Measurements from ENCODE around the gene TMEM128. TPM values are rescaled to one million over a fixed set of nuclear protein-coding genes. Genes with fewer than 3 reads are reported as not detected.
"Not testable (repeated sequence)": the region's sequence is repeated elsewhere in the genome, so short reads cannot be mapped to it uniquely, and the experiment has no call there.

TMEM128 gene
- polyA plus RNA-seq, 5 donors: 39.6 to 49.4 (median 40.5) TPM

DNA sequence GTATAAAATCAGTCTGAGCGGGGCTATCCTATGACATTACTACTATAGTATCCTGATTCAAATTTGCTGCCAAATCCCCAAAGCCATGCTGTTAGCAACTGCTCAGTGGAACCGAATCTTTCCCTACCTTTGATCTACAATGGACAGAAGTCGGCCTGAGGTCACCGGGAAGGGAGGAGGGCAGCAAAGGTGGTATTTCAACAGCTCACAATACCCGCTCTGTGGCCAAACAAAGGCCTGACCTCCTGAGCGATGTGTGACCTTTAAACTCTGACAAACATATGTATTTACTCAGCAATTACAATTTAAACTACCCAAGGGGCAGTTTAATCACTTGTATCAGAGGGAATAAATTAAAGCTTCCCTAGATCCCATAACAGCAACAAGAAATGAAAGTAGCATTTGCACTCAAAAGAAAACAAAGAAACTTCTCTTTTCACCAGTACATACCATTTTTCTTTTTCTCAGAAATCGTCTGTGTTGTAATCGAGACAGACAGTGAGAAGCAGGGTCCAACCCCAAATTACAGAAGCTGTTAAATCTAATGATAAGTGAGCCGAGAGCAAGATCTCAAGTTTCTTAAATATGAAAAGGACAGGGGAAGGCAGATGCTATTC is 11.6 kb upstream of the TMEM128 start:
- DNase-seq: no peak

DNA sequence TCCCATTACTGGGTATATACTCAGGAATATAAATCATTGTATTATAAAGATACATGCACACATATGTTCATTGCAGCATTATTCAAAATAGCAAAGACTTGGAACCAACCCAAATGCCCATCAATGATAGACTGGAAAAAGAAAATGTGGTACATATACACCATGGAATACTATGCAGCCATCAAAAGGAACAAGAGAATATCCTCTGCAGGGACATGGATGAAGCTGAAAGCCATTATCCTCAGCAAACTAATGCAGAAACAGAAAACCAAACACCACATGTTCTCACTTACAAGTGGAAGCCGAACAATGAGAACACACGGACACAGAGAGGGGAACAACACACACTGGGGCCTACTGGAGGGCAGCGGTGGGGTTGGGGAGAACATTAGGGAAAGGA is 9.7 kb upstream of the TMEM128 start:
- not testable (repeated sequence) for DNase-seq

DNA sequence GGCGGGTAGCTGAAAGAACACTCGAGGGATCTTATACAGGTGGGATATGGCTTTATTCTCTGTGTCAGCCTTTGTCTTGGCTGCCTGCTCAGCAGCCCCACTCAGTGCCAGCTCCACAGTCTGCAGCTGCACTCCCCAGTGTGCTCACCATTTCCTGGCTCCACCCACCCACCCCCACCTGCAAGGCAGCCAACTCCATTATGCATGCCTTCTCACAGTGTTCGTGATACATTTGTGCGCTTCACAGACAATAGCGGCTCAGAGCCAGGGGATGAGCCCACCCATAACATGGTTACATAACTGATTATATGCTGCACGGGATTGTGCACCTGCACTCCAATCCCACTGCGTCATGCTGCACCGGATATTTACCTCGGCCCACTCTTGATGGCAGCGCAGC is 8.8 kb upstream of the TMEM128 start:
- no peak for DNase-seq

DNA sequence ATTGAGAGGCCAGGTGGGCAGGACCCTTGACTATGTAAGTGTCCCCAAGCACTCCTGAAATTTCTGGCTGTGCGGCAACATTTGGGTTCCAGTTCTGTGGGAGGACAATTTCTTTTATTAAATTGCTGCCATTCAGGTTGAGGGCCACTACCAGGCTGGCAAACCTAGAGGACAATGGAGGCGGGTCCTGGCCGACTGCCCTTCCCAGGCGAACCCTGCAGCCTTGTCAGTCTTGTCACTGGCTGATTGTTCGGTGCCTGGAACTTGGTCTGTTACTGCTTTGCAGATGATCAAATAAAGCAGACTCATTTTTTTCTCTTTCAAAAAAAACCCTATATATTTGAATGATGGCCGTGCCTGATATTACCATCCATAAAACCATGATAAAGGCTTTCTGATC is 6.6 kb upstream of the TMEM128 start:
- DNase-seq: no peak

DNA sequence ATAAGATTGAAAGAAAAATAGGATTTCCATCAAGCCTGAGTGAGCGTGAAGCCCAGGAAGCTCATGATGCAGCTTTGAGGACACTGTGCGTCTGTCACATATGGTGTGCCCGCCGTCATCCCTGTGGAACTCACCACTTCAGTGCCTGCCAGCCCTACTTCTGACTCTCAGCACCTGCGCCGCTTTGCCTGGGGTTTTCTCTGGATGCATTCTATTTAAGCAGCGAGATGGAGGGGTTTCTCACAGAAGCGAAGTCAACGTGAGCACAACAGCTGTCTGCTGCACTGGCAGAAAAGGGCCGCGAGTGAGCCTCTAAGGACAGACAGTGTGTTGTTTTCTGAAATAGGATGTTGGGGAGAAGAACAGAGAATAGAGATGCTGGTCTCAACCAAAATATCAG is 6.2 kb upstream of the TMEM128 start:
- DNase-seq: no peak

DNA sequence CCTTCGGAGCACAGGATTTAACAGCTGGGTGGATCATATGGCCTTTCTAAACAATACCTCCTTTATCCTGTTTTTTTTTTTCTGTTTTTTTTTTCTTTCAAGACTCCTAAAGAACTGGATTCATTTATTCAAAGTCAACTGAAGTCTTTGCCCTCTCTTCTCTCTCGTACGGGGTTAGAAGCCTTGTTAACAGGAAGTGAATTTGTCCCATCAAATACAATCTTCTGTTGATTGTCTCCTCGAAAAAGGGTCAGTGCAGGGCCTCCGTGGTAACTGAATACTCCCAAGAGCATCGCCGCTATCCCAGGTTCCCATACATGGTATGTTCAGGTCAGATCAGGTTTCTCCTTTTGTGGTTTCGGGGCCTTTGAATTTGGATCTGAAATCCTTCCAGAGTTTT is 1.8 kb upstream of the TMEM128 start:
- DNase-seq: no peak

DNA sequence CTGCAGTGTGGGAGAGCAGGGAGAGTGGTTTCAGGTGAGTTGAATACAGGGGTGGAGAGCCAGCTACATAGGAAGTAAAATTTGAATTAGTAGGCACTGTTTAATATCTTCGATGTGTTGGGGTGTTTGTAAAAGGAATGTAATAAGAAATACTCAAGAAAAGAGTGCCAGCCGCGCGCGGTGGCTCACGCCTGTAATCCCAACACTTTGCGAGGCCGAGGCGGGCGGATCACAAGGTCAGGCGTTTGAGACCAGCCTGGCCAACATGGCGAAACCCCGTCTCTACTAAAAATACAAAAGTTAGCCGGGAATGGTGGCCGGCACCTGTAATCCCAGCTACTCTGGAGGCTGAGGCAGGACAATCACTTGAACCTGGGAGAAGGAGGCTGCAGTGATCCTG is 1.3 kb upstream of the TMEM128 start:
- not testable (repeated sequence) for DNase-seq

DNA sequence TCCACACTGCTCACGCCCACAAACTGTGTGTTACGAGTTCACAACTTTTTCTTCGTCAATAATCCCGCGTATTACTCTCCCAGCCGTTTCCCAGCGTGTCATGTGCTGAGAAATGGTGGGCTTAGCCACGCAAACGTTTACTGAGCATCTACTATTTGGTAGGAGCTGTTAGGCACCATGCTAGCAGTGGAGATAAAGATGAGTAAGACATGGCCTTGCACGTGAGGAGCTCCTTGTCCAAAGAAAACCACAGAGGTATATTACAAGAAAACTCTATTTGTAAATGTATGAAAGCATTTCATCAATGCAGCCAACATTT is 821 bp upstream of the TMEM128 start:
- DNase-seq: no peak

DNA sequence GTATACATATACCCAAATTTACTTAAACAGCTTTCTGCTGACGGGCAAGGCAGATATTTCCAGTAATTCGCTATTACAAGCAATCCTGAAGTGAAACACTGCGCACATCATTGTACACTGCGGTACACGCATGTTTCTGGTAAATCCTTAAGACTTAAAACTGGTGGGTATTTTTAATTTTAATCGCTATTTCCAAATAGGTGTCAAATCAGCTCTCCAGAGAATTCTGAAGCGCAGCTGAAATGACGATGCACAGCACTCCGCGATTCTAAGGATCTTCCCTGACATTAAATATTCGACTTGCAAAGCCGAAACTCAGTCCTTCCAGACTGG is 361 bp downstream of the TMEM128 start:
- DNase-seq: no peak

DNA sequence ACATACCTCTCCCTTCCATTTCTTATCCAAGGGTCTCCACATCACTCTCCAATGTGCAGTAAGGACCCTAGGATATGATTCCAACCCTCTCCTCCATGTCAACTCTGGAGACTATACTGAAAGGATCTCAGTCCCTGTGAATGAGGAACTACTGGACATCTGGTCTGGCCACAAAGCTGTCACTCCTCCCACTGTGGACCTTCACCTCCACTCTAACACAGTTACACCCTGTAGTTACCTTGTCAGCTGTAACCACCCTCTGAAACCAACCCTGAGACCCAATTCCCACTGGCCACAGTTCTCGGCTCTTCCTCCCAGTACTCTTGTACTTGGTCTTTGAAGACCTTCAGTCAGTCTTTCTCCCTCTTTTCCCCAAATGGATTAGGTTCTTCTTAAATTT is 2.9 kb downstream of the TMEM128 start:
- DNase-seq: no peak

DNA sequence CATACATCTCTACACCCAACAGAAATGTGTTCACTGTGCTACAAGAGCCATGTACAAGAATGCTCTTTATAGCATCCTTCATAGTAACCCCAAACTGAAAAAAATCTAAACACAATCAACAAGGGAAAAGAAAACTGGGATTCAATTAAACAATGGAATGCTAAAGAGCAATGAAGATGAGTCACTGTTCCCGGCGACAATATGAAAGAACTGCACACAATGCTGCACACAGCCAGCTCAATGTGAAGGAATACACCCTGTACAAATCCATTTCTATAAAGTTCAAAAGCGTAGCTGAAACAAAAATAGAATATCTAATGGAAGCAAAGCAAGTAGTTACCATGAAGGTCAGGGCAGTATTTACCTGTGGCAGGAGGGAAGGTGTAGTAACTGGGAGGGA is 8.5 kb downstream of the TMEM128 start:
- DNase-seq: not testable (repeated sequence)

DNA sequence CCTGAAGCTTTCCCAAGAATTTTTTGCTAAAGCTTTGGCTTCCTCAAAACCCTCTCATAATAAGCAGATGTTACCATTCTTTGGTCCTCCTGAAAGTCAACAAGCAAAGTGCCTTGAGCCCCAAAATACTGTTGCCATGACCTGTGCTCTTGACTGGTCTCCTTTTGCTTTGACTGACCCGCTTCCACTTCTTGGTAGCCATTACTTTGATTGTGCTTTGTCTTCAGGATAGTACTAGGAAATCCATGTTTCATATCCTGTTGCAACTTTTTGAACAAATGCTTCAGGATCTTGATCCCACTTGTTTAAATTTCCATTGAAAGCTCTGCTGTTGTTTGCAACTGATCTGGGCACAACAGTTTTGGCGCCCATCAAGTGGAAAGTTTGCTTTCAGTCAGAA is 14.4 kb downstream of the TMEM128 start:
- no peak for DNase-seq

DNA sequence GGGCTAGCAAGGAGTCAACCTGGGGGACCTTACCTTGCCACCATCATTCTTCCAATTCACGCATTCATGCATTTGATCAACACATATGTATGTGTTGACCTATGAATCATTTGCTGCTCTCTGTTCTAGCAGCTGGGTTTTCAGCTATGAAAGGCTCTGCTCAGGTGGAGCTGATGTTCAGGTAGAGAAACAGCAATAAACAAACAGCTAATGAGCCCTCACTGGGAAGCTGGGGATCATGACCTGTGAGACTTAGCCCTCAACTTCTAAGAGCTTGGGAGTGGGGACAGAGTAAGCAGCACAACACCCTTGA is 19.7 kb downstream of the TMEM128 start:
- DNase-seq: no peak

DNA sequence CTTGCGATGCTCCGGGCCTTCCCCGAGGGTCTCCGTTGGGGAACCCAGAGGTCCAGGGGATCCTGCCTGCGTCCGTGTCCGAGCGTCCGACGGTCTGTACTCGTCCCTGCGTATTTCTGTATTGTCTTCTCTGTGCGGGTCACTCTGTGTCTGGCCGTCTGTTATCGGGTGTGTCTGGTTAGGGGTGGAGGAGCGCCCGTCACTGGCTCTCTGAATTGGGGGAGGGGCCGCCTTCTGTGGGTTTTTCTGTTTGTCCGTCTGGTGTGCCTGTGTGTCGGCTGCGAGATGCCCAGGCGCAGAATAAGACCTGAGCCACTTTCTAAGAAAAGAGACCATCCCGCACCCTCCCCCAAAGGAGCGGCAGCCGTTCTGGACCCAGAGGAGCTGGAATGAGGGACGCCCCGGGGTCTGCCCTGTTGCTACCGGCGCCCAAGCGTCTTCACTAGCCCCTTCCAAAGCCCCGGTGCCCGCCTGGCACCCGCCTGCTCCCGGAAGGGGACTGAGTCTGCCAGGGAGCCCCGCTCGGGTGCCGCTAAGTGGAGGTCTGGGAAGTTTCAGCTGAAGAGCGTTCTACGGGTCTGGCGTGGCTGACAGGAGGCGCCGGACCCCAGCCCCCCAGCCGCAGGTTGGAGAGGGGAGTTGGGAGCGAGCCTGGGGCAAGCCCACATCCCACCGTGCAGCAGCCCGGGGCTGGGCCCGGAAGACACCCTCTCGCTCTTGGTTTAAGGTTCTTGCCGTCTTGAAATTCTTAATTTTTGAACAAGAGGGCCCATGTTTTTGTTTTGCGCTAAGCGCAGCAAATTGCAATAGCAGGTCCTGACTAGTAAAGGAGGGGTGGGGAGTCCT is 20.3 kb downstream of the TMEM128 start:
- no peak for DNase-seq

DNA sequence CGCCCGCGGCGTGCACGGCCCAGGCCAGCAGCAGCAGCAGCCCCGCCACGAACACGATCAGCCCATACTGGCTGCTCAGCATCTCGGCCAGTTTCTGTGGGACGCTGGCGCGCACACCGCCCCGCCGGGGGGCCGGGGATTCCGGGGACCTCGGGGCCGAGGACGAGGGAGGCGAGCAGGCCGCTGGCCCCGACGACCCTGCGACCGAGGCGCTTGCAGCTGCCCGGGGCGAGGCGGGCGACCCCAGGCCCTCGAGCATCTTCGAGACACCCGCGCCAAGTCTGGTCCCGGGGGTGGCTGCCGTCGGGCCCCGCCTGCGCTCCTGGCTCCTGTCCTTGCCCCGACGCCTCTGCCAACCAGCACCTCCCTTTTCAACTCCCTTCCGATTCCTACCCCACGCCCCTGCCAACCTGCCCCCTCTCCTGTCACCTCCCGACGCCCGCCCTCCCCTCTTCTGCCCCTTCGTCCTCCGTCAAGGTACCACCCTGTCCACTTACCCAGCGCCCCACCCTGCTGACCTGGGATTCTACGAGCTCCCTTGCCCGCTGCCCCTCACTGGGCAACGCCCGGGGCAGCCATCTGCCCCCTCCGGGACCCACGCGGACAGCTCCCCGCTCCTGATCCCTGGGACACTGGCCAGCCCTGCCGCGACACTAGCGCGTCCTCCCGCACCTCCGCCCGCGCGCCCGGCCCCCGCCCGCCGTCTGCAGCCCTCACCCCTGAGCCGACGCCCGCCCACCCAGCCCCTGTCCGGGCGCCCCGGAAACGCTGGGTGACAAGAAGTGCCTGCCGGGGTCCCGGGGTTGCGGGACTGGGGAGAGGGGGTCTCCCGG is 21.2 kb downstream of the TMEM128 start, which contains the start of gene OTOP1:
Gene OTOP1, minus strand, starts transcription at position 324 of the 833 bp plus-strand sequence. Its CDS starts 65 bp downstream, at position 259.
- no peak for DNase-seq

DNA sequence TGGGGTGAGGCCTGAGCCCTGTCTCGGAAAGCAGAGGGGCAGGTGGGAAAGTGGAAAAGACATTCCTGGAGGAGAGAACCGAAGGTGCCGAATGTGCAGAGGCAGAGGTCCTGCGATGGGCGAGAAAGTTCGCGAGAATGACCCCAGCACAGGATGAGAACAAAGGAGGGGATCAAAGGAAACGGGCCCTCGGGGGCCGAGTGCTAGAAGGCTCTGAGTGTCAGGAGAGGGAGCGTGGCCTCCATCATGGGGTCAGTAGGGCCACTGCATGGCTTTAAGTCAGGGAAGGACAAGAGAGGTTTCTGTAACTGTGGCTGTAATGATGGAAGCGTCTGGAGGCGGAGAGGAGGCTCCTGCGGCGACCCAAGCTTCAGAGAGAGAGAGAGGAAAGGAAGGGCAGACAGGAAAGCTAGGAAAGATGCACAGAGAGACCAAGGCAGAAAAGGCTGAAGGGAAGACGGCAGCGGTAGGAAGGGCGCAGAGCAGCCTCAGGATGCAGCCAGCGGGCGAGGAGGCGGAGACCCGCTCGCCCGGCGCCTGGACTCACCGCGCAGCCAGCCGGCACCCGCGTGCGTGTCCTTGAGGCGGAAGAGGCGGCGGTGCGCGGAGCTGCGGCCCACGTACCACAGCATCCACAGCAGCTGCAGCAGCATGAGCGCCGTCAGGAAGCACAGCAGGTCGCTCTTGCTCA is 22.0 kb downstream of the TMEM128 start:
- DNase-seq: no peak

DNA sequence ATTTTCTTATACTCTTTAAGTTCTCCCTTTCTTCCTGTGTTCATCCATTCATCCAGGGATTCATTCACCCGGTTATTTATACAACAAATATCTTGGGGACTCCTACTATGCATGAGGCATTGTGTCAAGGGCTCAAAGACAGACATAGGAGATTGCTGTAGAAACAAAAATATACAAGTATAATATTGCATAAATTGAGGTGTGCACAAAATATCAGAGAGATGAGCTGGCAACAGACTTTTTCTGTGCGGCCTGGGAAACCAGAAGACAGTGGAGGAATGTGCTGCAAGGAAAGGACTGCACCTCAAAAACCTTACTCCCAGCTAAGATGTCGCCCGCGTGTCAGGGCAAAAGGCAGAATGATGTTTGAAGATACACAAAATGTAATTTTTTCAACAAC is 30.9 kb downstream of the TMEM128 start:
- DNase-seq: no peak

DNA sequence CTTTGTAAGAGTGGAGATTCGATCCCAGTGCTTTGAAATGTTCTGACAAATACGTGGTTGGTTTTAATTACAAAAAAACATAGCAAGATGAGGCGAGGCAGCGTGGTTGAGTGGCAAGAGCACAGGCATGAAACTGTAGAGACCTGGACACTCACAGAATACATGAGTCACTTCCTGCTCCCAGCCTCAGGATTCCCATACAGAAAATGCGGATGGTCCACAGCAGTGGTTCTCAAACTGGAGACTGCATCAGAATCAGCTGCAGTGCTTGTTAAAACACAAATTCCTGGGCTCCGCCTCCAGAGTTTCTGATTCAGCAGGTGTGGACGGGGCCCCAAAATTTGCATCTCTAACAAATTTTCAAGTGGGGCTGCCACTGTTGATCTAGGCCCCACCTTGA is 31.4 kb downstream of the TMEM128 start:
- no peak for DNase-seq

DNA sequence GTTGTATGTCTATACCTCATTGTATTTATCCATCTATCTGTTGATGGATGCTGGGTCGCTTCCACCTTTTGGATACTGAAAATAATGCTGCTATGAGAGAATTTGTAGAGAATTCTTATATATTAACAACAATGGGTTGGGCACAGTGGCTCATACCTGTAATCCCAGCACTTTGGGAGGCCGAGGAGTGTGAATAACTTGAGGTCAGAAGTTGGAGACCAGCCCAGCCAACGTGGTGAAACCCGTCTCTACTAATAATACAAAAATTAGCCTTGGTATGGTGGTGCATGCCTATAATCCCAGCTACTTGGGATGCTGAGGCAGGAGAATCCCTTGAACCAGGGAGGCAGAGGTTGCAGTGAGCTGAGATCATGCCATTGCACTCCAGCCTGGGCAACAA is 34.3 kb downstream of the TMEM128 start:
- DNase-seq: not testable (repeated sequence)

DNA sequence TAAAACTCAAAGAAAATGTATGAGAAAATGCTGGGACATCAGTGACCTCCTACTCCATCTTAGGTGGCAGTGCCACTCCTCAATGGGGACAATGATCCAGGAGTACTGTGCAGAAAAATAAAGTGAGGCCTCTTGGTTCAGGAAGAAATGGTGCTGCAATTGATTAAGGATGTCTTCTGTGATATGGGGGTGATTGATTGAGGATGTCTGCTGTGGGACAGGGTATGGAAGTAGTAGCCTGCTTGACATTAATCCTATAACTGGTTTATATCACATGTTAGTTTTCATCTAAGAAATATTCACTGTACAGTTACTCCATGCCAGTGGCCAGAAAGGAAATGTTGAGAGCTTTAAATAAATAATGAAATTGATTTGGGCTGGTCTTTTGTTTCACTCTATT is 41.8 kb downstream of the TMEM128 start:
- no peak for DNase-seq

DNA sequence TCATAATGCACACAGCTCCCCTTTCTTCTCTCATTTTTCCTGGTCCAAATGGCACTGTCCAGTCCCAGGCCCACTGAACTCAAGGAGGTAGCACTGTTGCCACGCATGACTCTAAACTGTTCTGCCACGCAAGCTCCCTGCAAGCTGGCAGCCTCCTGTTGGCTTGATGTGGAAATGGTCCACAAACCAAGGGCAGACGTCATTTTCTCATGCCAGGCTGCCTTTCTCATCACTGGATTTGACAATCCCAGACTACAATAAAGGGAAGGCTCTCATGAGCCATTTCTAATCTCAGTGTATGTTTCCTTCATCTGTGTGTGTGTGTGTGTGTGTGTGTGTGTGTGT is 43.6 kb downstream of the TMEM128 start:
- DNase-seq: no peak

DNA sequence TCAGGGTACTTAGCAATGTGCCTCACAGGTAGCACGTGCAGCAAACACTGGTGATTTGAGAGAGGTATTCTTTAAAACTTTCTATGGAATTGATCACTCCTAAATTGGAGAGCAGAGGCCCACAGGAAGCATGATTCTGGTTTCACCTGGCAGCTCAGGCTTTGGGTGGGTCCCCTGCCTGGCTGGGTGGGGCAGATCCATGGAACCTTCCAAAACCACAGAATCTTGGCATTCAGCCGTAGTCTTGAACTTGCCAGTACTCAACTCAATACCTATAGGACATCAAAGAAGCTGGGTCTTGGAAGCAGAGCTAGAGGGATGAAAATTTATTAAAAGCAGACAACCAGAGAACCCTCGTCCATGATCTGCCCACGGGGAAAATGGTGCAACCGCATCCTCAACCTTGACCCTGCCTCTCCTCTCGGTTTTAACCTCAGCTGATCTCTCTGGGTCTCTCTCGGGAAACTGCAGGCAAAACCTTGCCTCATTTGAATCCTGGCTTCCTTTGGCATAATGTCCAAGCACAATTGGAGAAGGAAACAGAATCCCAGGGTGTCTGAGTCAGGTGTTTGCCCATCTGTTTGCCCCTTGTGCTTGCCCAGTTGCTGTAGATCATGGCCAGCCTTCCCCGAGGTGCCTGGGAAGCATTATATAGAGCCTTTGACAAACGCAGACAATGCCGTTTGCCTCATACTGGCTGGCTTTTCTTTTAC is 44.2 kb downstream of the TMEM128 start:
- DNase-seq: no peak
